Muscle layer of duodenum (tissue), 2 donors: ENCODE data around the gene PODXL2.
"Not testable (repeated sequence)": the region's sequence is repeated elsewhere in the genome, so short reads cannot be mapped to it uniquely, and the experiment has no call there.

Source experiments
- H3K27ac ChIP-seq: one replicate; pipeline ENCODE4 v1.7.0; 2013; ENCODE audit warnings: mild to moderate bottlenecking, low read length
- H3K27me3 ChIP-seq: one replicate; pipeline ENCODE4 v1.7.0; 2013; ENCODE audit warnings: low read depth, mild to moderate bottlenecking, control low read depth, low read length
- H3K36me3 ChIP-seq, 2 donors: one replicate each; pipeline ENCODE4 v1.7.0; 2013; ENCODE audit warnings: low read length in 2 of 2, control low read depth in 1 of 2, mild to moderate bottlenecking in 1 of 2; ENCODE audit not compliant: insufficient read depth in 2 of 2, control insufficient read depth in 1 of 2
- H3K4me1 ChIP-seq, 2 donors: one replicate each; pipeline ENCODE4 v1.7.0; 2013; ENCODE audit warnings: low read length in 2 of 2, mild to moderate bottlenecking in 2 of 2, control low read depth in 1 of 2, moderate library complexity in 1 of 2; ENCODE audit not compliant: insufficient read depth in 2 of 2, control insufficient read depth in 1 of 2
- H3K4me3 ChIP-seq, 2 donors: one replicate each; pipeline ENCODE4 v1.7.0; 2013; ENCODE audit warnings: low read length in 2 of 2, low read depth in 1 of 2, mild to moderate bottlenecking in 1 of 2
- H3K9me3 ChIP-seq, 2 donors: one replicate each; pipeline ENCODE4 v1.7.0; 2013; ENCODE audit warnings: low read length in 2 of 2, control low read depth in 1 of 2, mild to moderate bottlenecking in 1 of 2; ENCODE audit not compliant: control insufficient read depth in 1 of 2
- donor health status: healthy.

The PODXL2 gene

GRCh38 chr3:127698691-127699415 lies 69.9 kb downstream of the PODXL2 start:
- Histone ChIP-seq H3K9me3 (no peaks in the 10 kb centered on the region), H3K27me3 (no peaks in the 10 kb centered on the region), H3K27ac (peak overlapping the region; percentile 89), H3K36me3 (peaks cover 0 to 7% of the 10 kb centered on the region in 2 donors), H3K4me3 (no peak overlapping the region), H3K4me1 (peaks cover 29% of the 10 kb centered on the region in 2 donors)

GRCh38 chr3:127699416-127700300 lies 70.7 kb downstream of the PODXL2 start:
- no peaks in the 10 kb centered on the region for H3K9me3 ChIP-seq
- H3K4me3 ChIP-seq: no peak overlapping the region
- H3K4me1 ChIP-seq: peaks cover 29% of the 10 kb centered on the region in 2 donors
- H3K36me3 ChIP-seq: peaks cover 0 to 2% of the 10 kb centered on the region in 2 donors
- H3K27ac ChIP-seq: peak overlapping the region; percentile 89
- H3K27me3 ChIP-seq: no peaks in the 10 kb centered on the region

GRCh38 chr3:127700406-127700805 lies 71.4 kb downstream of the PODXL2 start:
- Histone ChIP-seq H3K27me3 (no peaks in the 10 kb centered on the region), H3K9me3 (no peaks in the 10 kb centered on the region), H3K36me3 (no peaks in the 10 kb centered on the region), H3K27ac (no peak overlapping the region), H3K4me1 (peaks cover 29% of the 10 kb centered on the region in 2 donors), H3K4me3 (no peak overlapping the region)

- peaks cover 0 to 5% of the 10 kb centered on the region in 2 donors for H3K36me3 ChIP-seq
- no peaks in the 10 kb centered on the region for H3K27me3 ChIP-seq
- peaks cover 29% of the 10 kb centered on the region in 2 donors for H3K4me1 ChIP-seq
- H3K27ac ChIP-seq: no peak overlapping the region
- no peaks in the 10 kb centered on the region for H3K9me3 ChIP-seq
- no peak overlapping the region for H3K4me3 ChIP-seq
Observed at GRCh38 chr3:127701280-127701911, 72.4 kb downstream of the PODXL2 start.

GRCh38 chr3:127702151-127702578 lies 73.2 kb downstream of the PODXL2 start:
- no peak overlapping the region for H3K4me3 ChIP-seq
- no peak overlapping the region for H3K27ac ChIP-seq
- no peaks in the 10 kb centered on the region for H3K9me3 ChIP-seq
- peaks cover 21 to 23% of the 10 kb centered on the region in 2 donors for H3K4me1 ChIP-seq
- no peaks in the 10 kb centered on the region for H3K27me3 ChIP-seq
- peaks cover 0 to 5% of the 10 kb centered on the region in 2 donors for H3K36me3 ChIP-seq

GRCh38 chr3:127704840-127705239 lies 75.9 kb downstream of the PODXL2 start:
- not testable (repeated sequence) for H3K36me3 ChIP-seq

GRCh38 chr3:127706312-127706711 lies 77.3 kb downstream of the PODXL2 start:
- Histone ChIP-seq H3K9me3 (no peaks in the 10 kb centered on the region), H3K27me3 (no peaks in the 10 kb centered on the region), H3K4me3 (no peak overlapping the region), H3K36me3 (peaks cover 0 to 5% of the 10 kb centered on the region in 2 donors), H3K27ac (no peak overlapping the region), H3K4me1 (peaks cover 8 to 19% of the 10 kb centered on the region in 2 donors)

More at GRCh38 chr3:127704840-127705239, 75.9 kb downstream of the PODXL2 start:
- H3K27ac ChIP-seq, H3K4me3 ChIP-seq, H3K9me3 ChIP-seq, H3K27me3 ChIP-seq: not testable (repeated sequence)
- H3K4me1 ChIP-seq: peaks cover 8 to 15% of the 10 kb centered on the region in 2 donors

- H3K9me3 ChIP-seq: no peaks in the 10 kb centered on the region
- H3K27me3 ChIP-seq: no peaks in the 10 kb centered on the region
- H3K4me3 ChIP-seq: no peak overlapping the region
- H3K4me1 ChIP-seq: peaks cover 8 to 19% of the 10 kb centered on the region in 2 donors
- no peak overlapping the region for H3K27ac ChIP-seq
- H3K36me3 ChIP-seq: peaks cover 0 to 5% of the 10 kb centered on the region in 2 donors
Observed at GRCh38 chr3:127706785-127707351, 77.9 kb downstream of the PODXL2 start.

- no peak overlapping the region for H3K27ac ChIP-seq
- H3K4me3 ChIP-seq: no peak overlapping the region
Observed at GRCh38 chr3:127707851-127708411, 78.9 kb downstream of the PODXL2 start.

GRCh38 chr3:127708837-127709236 lies 79.9 kb downstream of the PODXL2 start:
- H3K27ac ChIP-seq: no peak overlapping the region
- no peaks in the 10 kb centered on the region for H3K9me3 ChIP-seq
- peaks cover 8 to 19% of the 10 kb centered on the region in 2 donors for H3K4me1 ChIP-seq

More at GRCh38 chr3:127707851-127708411, 78.9 kb downstream of the PODXL2 start:
- Histone ChIP-seq H3K36me3 (peaks cover 0 to 5% of the 10 kb centered on the region in 2 donors), H3K27me3 (no peaks in the 10 kb centered on the region), H3K9me3 (no peaks in the 10 kb centered on the region), H3K4me1 (peaks cover 8 to 19% of the 10 kb centered on the region in 2 donors)

More at GRCh38 chr3:127708837-127709236, 79.9 kb downstream of the PODXL2 start:
- Histone ChIP-seq H3K27me3 (no peaks in the 10 kb centered on the region), H3K36me3 (peaks cover 0 to 5% of the 10 kb centered on the region in 2 donors), H3K4me3 (no peak overlapping the region)
